ENCODE measurements around the gene DENND1A. TPM values are rescaled to one million over a fixed set of nuclear protein-coding genes. Genes with fewer than 3 reads are reported as not detected.
A peak's percentile ranks its signal among the peaks of the same experiment; 100 is the strongest.

DENND1A gene
- total and polyA plus RNA-seq, 2 of the 13 experiments (the other 11 are each of a cell fraction or from before 2014, with no cell fraction given), result 14.8 to 30.1 TPM

DNA sequence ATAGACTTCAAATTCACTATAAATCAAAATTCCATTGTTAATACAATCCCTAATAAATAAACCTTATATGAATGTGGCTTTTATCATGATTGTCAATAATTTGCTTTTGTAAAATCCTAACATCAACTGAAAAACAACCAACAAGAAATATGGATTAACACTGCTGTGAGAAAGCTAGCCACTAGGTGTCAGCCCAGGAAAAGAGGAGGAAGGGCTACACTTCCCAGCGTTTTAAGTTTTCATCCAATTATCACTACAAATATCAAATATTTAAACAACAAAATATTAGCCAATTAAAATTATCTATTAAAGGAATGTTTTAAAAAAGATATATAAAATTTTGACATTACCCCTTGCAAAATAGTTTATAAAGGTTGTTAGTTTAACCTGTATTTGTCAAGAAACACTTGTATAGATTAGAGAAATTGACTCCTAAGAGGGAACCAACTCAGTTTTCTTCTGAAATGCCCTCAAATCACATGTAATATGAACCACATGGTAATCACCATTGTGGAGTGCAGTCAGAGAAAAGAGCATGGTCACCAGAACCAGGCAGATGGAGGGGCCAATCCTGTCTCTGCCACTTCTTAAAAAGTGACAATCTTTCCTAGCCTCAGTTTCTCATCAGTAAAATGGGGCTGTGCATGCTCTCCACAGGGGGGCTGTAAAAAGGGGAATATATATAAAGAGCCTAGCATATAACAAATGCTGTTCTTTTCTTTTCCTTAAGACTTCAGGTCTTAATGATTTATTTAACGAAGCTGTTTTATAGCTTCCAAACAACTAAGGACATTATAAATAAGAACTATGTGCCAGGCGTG is 385.7 kb downstream of the DENND1A start:
- no peak for FAIRE-seq
- WGBS (ENCODE audit: low lambda C conversion rate), result 71% methylated on average over 3 of the region's 3 CpGs
- H3K79me2 ChIP-seq (ENCODE audit: insufficient read depth, low read length), result no peaks in the 10 kb centered on the region
- peaks cover 0 to 9% of the 10 kb centered on the region in 2 experiments; a peak in 1 of 5 replicates for H3K36me3 ChIP-seq (replicated peaks in 1 of 2; ENCODE audit: control insufficient read depth in 1 of 2, insufficient read depth in 2 of 2, low read length in 2 of 2)
- in situ Hi-C loops (cut with HindIII; ENCODE audit: extremely low pct_ligation_motif_present, low pct_unique_long_range_greater_than_20kb) (loop anchor here (5.0 kb wide), 1 partner anchor 493 kb away; no protein-coding TSS in a partner anchor), intact Hi-C loops (cut with micrococcal nuclease; ENCODE audit: unreplicated experiment) (no loop called here)
- H3K27me3 ChIP-seq (ENCODE audit: control insufficient read depth in 1 of 2, insufficient read depth in 2 of 2, low read length in 2 of 2), result no peaks in the 10 kb centered on the region
- ChIA-PET CTCF (ENCODE audit: low intra/inter-chr PET ratio, low total read pairs) (interaction anchor here (1.4 kb wide), 1 partner anchor 497 kb away, joined by 6 read pairs; no protein-coding TSS in a partner anchor), POLR2A (no interaction called here)
- H3K4me2 ChIP-seq (ENCODE audit: low read depth, low read length), result no peak overlapping the region
- no peak overlapping the region for H3K27ac ChIP-seq (ENCODE audit: extremely low read length, insufficient read depth, low read length)
- no TSS peak for BruUV-seq (replicated peaks)
- peak; percentile 54; the same call in 2 of the 3 replicates for ATAC-seq
- H3K9ac ChIP-seq (ENCODE audit: insufficient read depth, low read depth, low read length), result no peak overlapping the region
- peak; percentile 14 for DNase-seq (ENCODE audit: low spot score)
- H2AFZ ChIP-seq (ENCODE audit: low read length), result no peak overlapping the region
- H3K9me3 ChIP-seq (ENCODE audit: low read length), result no peaks in the 10 kb centered on the region
- no peak overlapping the region for H3K4me3 ChIP-seq (replicated peaks in 1 of 3; ENCODE audit: insufficient read depth in 1 of 3, low read depth in 2 of 3, low read length in 3 of 3)
- no peaks in the 10 kb centered on the region; the same call in 1 of the 2 replicates for H4K20me1 ChIP-seq (ENCODE audit: insufficient read depth, low read length)
- peaks cover 17% of the 10 kb centered on the region for H3K4me1 ChIP-seq (ENCODE audit: insufficient read depth, low read length)
- TF ChIP-seq CHD4 (IDR thresholded peaks at IDR 0.05; ENCODE audit: borderline replicate concordance, low read length) (no peak), ZNF24 (IDR thresholded peaks at IDR 0.05) (no peak), PHF20 (CRISPR knock-in tag; IDR thresholded peaks at IDR 0.05) (no peak), PCBP1 (IDR thresholded peaks at IDR 0.05; ENCODE audit: borderline replicate concordance, low read depth, low read length) (no peak), RAD21 (CRISPR knock-in tag; IDR thresholded peaks at IDR 0.05) (peak; percentile 36; the same call in 1 of the 2 replicates), ZNF629 (CRISPR knock-in tag; conservative IDR thresholded peaks at IDR 0.05) (peak; percentile 75), ZNF780A (CRISPR knock-in tag; IDR thresholded peaks at IDR 0.05) (no peak), ELF4 (CRISPR knock-in tag; IDR thresholded peaks at IDR 0.05; ENCODE audit: borderline replicate concordance) (no peak), ZNF180 (CRISPR knock-in tag; IDR thresholded peaks at IDR 0.05; ENCODE audit: borderline replicate concordance, low read depth) (no peak), SIX4 (CRISPR knock-in tag; IDR thresholded peaks at IDR 0.05) (no peak), AHR (CRISPR knock-in tag; IDR thresholded peaks at IDR 0.05) (no peak), NFKBIZ (CRISPR knock-in tag; IDR thresholded peaks at IDR 0.05) (no peak)
- TF ChIP-seq, protein P1, sequence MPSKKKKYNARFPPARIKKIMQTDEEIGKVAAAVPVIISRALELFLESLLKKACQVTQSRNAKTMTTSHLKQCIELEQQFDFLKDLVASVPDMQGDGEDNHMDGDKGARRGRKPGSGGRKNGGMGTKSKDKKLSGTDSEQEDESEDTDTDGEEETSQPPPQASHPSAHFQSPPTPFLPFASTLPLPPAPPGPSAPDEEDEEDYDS (CRISPR knock-in tag; IDR thresholded peaks at IDR 0.05), result no peak
- TF ChIP-seq, protein P2, sequence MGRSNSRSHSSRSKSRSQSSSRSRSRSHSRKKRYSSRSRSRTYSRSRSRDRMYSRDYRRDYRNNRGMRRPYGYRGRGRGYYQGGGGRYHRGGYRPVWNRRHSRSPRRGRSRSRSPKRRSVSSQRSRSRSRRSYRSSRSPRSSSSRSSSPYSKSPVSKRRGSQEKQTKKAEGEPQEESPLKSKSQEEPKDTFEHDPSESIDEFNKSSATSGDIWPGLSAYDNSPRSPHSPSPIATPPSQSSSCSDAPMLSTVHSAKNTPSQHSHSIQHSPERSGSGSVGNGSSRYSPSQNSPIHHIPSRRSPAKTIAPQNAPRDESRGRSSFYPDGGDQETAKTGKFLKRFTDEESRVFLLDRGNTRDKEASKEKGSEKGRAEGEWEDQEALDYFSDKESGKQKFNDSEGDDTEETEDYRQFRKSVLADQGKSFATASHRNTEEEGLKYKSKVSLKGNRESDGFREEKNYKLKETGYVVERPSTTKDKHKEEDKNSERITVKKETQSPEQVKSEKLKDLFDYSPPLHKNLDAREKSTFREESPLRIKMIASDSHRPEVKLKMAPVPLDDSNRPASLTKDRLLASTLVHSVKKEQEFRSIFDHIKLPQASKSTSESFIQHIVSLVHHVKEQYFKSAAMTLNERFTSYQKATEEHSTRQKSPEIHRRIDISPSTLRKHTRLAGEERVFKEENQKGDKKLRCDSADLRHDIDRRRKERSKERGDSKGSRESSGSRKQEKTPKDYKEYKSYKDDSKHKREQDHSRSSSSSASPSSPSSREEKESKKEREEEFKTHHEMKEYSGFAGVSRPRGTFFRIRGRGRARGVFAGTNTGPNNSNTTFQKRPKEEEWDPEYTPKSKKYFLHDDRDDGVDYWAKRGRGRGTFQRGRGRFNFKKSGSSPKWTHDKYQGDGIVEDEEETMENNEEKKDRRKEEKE (IDR thresholded peaks at IDR 0.05), result no peak
- TF ChIP-seq, protein P3, sequence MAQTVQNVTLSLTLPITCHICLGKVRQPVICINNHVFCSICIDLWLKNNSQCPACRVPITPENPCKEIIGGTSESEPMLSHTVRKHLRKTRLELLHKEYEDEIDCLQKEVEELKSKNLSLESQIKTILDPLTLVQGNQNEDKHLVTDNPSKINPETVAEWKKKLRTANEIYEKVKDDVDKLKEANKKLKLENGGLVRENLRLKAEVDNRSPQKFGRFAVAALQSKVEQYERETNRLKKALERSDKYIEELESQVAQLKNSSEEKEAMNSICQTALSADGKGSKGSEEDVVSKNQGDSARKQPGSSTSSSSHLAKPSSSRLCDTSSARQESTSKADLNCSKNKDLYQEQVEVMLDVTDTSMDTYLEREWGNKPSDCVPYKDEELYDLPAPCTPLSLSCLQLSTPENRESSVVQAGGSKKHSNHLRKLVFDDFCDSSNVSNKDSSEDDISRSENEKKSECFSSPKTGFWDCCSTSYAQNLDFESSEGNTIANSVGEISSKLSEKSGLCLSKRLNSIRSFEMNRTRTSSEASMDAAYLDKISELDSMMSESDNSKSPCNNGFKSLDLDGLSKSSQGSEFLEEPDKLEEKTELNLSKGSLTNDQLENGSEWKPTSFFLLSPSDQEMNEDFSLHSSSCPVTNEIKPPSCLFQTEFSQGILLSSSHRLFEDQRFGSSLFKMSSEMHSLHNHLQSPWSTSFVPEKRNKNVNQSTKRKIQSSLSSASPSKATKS (CRISPR knock-in tag; IDR thresholded peaks at IDR 0.05), result no peak
- TF ChIP-seq, protein P4, sequence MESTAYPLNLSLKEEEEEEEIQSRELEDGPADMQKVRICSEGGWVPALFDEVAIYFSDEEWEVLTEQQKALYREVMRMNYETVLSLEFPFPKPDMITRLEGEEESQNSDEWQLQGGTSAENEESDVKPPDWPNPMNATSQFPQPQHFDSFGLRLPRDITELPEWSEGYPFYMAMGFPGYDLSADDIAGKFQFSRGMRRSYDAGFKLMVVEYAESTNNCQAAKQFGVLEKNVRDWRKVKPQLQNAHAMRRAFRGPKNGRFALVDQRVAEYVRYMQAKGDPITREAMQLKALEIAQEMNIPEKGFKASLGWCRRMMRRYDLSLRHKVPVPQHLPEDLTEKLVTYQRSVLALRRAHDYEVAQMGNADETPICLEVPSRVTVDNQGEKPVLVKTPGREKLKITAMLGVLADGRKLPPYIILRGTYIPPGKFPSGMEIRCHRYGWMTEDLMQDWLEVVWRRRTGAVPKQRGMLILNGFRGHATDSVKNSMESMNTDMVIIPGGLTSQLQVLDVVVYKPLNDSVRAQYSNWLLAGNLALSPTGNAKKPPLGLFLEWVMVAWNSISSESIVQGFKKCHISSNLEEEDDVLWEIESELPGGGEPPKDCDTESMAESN (CRISPR knock-in tag; conservative IDR thresholded peaks at IDR 0.05), result no peak
